ENCODE data around the gene SETD4. TPM values are rescaled to one million over a fixed set of nuclear protein-coding genes. Genes with fewer than 3 reads are reported as not detected.

The SETD4 gene
- total and polyA plus RNA-seq, 12 donors: 6.7 to 13.1 (median 10.7) TPM

DNA sequence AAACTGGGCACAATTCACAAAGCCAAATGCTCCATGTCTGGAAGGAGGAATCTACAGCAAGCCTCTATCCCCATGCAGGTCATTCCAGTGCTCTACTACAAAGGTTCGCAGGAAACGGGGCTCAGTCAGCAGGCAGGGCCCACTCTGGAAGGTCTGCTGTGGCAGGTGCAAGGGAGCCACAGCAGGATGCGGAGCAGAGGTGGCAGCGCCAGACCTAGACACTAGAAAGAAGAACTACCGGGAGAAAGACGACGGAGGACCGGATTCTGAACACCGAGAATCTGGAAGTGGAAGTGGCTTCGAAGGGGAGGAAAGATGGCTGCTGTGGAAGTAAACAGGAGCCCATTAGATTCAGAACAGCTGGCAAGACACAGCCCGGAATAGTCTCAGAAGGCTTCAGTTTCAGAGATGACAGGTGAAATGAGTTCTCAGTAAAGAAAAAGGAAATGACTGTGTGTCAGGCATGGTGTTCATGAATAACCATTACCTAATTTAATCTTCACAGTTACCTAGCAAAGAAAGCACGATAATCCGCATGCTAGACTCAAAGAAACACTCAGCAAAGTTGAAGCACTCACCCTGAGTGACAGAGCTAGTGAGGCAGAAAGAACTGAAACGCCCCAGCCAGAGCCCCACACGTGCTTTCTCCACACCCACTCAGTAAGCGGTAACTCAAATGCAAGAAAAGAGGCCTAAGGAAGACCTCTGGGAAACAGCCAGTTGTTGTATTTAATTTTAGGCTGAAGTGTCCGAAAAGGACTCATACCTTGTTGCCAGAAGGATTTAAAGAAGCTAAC is 21.4 kb downstream of the SETD4 start:
- DNase-seq (no peak), ATAC-seq (no peak)
- TF ChIP-seq, protein P1, sequence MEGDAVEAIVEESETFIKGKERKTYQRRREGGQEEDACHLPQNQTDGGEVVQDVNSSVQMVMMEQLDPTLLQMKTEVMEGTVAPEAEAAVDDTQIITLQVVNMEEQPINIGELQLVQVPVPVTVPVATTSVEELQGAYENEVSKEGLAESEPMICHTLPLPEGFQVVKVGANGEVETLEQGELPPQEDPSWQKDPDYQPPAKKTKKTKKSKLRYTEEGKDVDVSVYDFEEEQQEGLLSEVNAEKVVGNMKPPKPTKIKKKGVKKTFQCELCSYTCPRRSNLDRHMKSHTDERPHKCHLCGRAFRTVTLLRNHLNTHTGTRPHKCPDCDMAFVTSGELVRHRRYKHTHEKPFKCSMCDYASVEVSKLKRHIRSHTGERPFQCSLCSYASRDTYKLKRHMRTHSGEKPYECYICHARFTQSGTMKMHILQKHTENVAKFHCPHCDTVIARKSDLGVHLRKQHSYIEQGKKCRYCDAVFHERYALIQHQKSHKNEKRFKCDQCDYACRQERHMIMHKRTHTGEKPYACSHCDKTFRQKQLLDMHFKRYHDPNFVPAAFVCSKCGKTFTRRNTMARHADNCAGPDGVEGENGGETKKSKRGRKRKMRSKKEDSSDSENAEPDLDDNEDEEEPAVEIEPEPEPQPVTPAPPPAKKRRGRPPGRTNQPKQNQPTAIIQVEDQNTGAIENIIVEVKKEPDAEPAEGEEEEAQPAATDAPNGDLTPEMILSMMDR (IDR thresholded peaks at IDR 0.05): no peak
- intact Hi-C loops (cut with DNase I): loop anchor here in 1 of 10 donors (5.0 kb wide), 1 partner anchor 1297 kb away; no protein-coding TSS in a partner anchor
- Histone ChIP-seq H3K27ac (no peak overlapping the region), H3K9me3 (no peaks in the 10 kb centered on the region), H3K4me1 (no peaks in the 10 kb centered on the region), H3K27me3 (no peaks in the 10 kb centered on the region), H3K36me3 (peaks cover 0 to 100% (median 31%) of the 10 kb centered on the region in 9 donors), H3K4me3 (no peak overlapping the region)
- 90 to 93% methylated on average over 17 of the region's 17 CpGs for WGBS, 2 donors

DNA sequence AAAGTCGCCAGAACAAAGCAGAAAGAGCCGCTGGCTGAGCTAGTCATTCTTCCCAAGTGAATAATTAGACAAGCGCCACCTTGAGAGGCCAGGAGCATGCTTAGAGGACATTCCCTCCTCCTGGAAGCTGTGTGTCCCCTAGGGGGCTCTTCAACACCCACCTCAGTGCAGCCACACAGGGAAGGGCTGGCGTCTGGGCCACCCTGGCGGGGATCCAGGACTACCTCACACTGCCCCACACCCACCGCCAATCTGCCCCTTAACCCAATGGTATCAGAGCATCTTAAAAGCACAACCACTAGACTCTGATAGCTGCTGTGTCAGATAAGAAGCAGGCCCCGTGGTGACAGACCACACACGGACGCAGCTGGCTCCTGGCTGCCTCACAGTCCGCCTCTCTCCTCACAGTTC is 24.9 kb downstream of the SETD4 start:
- Histone ChIP-seq H3K27ac (no peak overlapping the region), H3K4me3 (no peak overlapping the region), H3K9me3 (no peaks in the 10 kb centered on the region), H3K4me1 (no peaks in the 10 kb centered on the region), H3K27me3 (no peaks in the 10 kb centered on the region), H3K36me3 (peaks cover 0 to 68% (median 14%) of the 10 kb centered on the region in 9 donors)
- 46 to 62% methylated on average over 10 of the region's 10 CpGs for WGBS, 2 donors
- peak; percentile 16 to 81 (median 52) for ATAC-seq
- TF ChIP-seq, protein P1 (IDR thresholded peaks at IDR 0.05): peak in 2 of 9 donors; percentile 6 to 10
- intact Hi-C loops (cut with DNase I): loop anchor here in 1 of 10 donors (5.0 kb wide), 1 partner anchor 1293 kb away; no protein-coding TSS in a partner anchor
- DNase-seq: no peak

DNA sequence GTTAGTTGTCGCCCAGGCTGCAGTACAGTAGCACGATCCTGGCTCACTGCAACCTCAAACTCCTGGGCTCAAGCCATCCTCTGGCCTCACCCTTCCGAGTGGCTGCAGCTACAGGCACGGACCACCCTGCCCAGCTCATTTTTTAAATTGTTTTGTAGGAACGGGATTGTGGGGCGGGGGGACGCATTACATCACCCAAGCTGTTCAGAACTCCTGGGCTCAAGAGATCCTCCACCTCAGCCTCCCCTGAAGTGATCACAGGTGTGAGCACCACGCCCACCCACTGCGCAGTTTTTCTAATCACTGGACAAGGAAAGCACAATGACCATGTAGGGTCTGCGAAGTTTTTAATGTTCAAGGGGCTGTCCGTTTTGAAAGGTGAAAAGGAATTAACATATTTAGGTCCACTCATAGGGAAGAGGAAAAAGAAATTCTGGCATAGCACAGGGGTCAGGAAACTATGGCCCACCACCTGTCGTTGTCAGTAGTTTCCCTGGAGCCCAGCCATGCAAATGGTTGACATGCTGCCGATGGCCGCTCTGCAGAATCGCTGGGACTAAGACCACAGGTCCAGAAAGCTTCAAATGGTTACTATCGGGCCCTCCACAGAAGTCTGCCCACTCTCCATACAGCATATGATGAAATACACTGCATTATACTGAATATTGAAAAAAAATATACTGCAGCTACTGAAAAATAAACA is 26.0 kb downstream of the SETD4 start:
- no peak for DNase-seq
- intact Hi-C loops (cut with DNase I): no loop called here
- TF ChIP-seq, protein P1 (IDR thresholded peaks at IDR 0.05): no peak
- WGBS, 2 donors: 82 to 86% methylated on average over 16 of the region's 16 CpGs
- no peak overlapping the region for H3K4me3 ChIP-seq
- H3K27me3 ChIP-seq: no peaks in the 10 kb centered on the region
- no peaks in the 10 kb centered on the region for H3K9me3 ChIP-seq
- H3K36me3 ChIP-seq: peaks cover 0 to 57% (median 14%) of the 10 kb centered on the region in 9 donors
- no peak for ATAC-seq
- no peak overlapping the region for H3K27ac ChIP-seq
- no peaks in the 10 kb centered on the region for H3K4me1 ChIP-seq

DNA sequence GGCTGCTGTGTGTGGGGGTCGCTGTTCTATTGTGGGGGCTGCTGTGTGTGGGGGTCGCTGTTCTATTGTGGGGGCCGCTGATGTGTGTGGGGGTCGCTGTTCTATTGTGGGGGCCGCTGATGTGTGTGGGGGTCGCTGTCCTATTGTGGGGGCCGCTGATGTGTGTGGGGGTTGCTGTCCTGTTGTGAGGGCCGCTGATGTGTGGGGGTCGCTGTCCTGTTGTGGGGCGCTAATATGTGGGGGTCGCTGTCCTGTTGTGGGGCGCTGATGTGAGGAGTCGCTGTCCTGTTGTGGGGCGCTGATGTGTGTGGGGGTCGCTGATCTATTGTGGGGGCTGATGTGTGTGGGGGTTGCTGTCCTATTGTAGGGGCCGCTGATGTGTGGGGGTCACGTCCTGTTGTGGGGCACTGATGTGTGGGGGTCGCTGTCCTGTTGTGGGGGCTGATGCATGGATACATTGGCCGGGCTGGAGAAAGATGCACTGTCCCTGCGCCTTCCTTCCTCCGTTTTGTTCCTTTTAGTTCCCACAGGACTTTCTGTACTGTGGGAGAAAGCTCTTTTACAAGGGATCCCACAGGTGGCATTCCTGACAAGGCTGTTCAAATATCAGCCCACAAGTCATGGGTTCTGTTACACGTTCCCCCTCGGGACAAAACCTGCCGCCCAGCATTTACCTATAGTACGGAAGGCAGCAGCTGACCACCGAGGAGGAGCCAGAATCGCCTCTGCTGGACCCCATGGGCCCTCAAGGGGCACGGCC is 27.5 kb downstream of the SETD4 start:
- TF ChIP-seq, protein P1 (IDR thresholded peaks at IDR 0.05): no peak
- H3K36me3 ChIP-seq: peaks cover 0 to 42% (median 14%) of the 10 kb centered on the region in 9 donors
- H3K27me3 ChIP-seq: no peaks in the 10 kb centered on the region
- H3K9me3 ChIP-seq: no peaks in the 10 kb centered on the region
- H3K4me1 ChIP-seq: peaks cover 0 to 6% (median 0%) of the 10 kb centered on the region in 9 donors
- no peak for ATAC-seq
- H3K4me3 ChIP-seq: no peak overlapping the region
- no peak for DNase-seq
- no peak overlapping the region for H3K27ac ChIP-seq
- intact Hi-C loops (cut with DNase I): no loop called here
- WGBS, 2 donors: 91 to 92% methylated on average over 28 of the region's 28 CpGs

Measured in heart right ventricle (tissue), 16 donors.